ENCODE data around the gene C9.
"Not testable (repeated sequence)": the region's sequence is repeated elsewhere in the genome, so short reads cannot be mapped to it uniquely, and the experiment has no call there.

The C9 gene

DNA sequence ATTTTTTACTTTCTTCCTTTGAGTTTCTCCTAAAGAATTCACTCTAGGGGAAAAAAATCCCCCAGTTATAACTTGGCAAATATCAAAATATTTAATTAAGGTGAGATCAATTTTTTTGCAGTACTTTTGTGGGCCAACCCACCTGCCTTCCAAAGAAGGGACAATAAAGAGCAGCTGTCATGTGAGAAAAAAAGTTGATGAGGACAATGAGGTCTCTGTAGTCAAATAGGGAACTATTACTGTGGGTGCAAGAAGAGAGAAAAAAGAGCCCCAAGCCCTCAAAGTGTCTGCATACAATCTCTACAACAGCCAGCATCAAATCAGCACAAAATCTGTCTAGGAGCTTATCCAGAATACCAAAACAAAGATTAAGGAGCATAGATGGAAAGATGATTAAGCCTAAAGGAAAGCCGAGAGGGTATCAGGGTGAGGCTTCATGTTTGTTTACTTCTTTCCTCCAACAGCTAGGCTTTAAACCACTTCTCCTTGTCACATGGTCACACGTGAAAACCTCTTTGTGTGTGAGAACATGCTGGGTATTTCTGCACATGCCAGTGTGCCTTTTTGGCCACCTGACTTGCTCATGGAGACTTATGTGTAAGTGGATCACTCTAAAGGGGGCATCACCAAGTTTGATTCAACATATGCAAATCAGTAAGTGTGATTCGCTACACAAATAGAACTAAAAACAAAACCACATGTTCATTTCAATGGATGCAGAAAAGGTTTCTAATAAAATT is 125.8 kb downstream of the C9 start:
- no peak overlapping the region for H4K12ac ChIP-seq (ENCODE audit: low read depth, low read length)
- no peak overlapping the region for H3K4ac ChIP-seq (ENCODE audit: low read depth, low read length)
- DNase-seq, result no peak
- H3K36me3 ChIP-seq (ENCODE audit: control insufficient read depth in 1 of 2, insufficient read depth in 2 of 2, low read length in 2 of 2), result no peaks in the 10 kb centered on the region
- no peak overlapping the region for H3K9ac ChIP-seq (ENCODE audit: low read length)
- H3K14ac ChIP-seq (ENCODE audit: low read length), result no peak overlapping the region
- H3K23ac ChIP-seq (ENCODE audit: low read length), result no peak overlapping the region
- H3K4me1 ChIP-seq (ENCODE audit: control insufficient read depth in 1 of 2, insufficient read depth in 2 of 2, low read length in 2 of 2), result no peaks in the 10 kb centered on the region
- H4K91ac ChIP-seq (ENCODE audit: low read depth, low read length), result no peak overlapping the region
- H2BK12ac ChIP-seq (ENCODE audit: low read length), result no peak overlapping the region
- H2AFZ ChIP-seq (ENCODE audit: insufficient read depth, low read length, poor library complexity), result no peak overlapping the region
- no peak overlapping the region for H3K18ac ChIP-seq (ENCODE audit: low read length)
- H2BK5ac ChIP-seq (ENCODE audit: low read depth, low read length, poor library complexity), result no peak overlapping the region
- no peaks in the 10 kb centered on the region for H3K27me3 ChIP-seq (ENCODE audit: insufficient read depth, low read length)
- H4K8ac ChIP-seq (ENCODE audit: low read depth, low read length), result no peak overlapping the region
- no peak overlapping the region for H2BK120ac ChIP-seq (ENCODE audit: insufficient read depth, low read length, poor library complexity)
- no peaks in the 10 kb centered on the region for H3K79me1 ChIP-seq (ENCODE audit: low read length)
- H3K79me2 ChIP-seq (ENCODE audit: control insufficient read depth, insufficient read depth, low read length, poor library complexity), result no peaks in the 10 kb centered on the region
- no peak overlapping the region for H3K27ac ChIP-seq (ENCODE audit: low read depth, low read length)
- no peak overlapping the region for H3K4me3 ChIP-seq (ENCODE audit: low read depth, low read length)
- no CpG with 5 or more reads among the region's 3 CpGs for WGBS (ENCODE audit: extremely low coverage, insufficient coverage, insufficient read length)
- H3K9me3 ChIP-seq (ENCODE audit: insufficient read depth, low read depth, low read length), result no peaks in the 10 kb centered on the region
- H2AK5ac ChIP-seq (ENCODE audit: low read length), result no peak overlapping the region
- no peak overlapping the region for H3K4me2 ChIP-seq (ENCODE audit: low read length)

DNA sequence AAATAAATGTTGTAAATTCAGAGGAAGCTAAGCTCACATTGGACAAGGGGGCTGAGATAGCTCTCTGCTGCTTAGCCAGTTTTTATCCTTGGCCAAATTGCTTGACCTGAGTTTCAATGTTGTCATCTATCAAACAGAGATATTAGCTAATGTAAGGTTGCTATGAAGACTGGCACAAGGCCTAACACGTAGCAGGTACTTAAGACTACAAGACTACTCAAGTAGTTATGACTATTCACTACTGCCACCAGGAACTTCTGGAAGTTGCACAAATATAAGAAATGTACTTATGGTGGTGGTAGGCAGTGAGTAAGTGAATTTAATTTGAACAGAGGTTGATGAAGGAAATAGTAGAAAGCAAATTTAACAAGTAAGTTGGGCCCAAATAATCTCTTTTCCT is 127.6 kb downstream of the C9 start:
- Histone ChIP-seq H4K12ac (ENCODE audit: low read depth, low read length) (no peak overlapping the region), H4K8ac (ENCODE audit: low read depth, low read length) (no peak overlapping the region), H3K4me3 (ENCODE audit: low read depth, low read length) (no peak overlapping the region), H4K91ac (ENCODE audit: low read depth, low read length) (no peak overlapping the region), H3K79me2 (ENCODE audit: control insufficient read depth, insufficient read depth, low read length, poor library complexity) (no peaks in the 10 kb centered on the region), H2BK12ac (ENCODE audit: low read length) (no peak overlapping the region), H3K9ac (ENCODE audit: low read length) (no peak overlapping the region), H3K23ac (ENCODE audit: low read length) (no peak overlapping the region), H3K14ac (ENCODE audit: low read length) (no peak overlapping the region), H3K4me2 (ENCODE audit: low read length) (no peak overlapping the region), H3K36me3 (ENCODE audit: control insufficient read depth in 1 of 2, insufficient read depth in 2 of 2, low read length in 2 of 2) (no peaks in the 10 kb centered on the region), H2AK5ac (ENCODE audit: low read length) (no peak overlapping the region), H2BK5ac (ENCODE audit: low read depth, low read length, poor library complexity) (no peak overlapping the region), H3K9me3 (ENCODE audit: insufficient read depth, low read depth, low read length) (no peaks in the 10 kb centered on the region), H3K27ac (ENCODE audit: low read depth, low read length) (no peak overlapping the region), H2AFZ (ENCODE audit: insufficient read depth, low read length, poor library complexity) (no peak overlapping the region), H3K4ac (ENCODE audit: low read depth, low read length) (no peak overlapping the region), H3K4me1 (ENCODE audit: control insufficient read depth in 1 of 2, insufficient read depth in 2 of 2, low read length in 2 of 2) (no peaks in the 10 kb centered on the region), H3K79me1 (ENCODE audit: low read length) (no peaks in the 10 kb centered on the region), H2BK120ac (ENCODE audit: insufficient read depth, low read length, poor library complexity) (no peak overlapping the region), H3K18ac (ENCODE audit: low read length) (no peak overlapping the region), H3K27me3 (ENCODE audit: insufficient read depth, low read length) (no peaks in the 10 kb centered on the region)
- WGBS (ENCODE audit: extremely low coverage, insufficient coverage, insufficient read length), result no CpG with 5 or more reads among the region's 1 CpG
- DNase-seq, result no peak

DNA sequence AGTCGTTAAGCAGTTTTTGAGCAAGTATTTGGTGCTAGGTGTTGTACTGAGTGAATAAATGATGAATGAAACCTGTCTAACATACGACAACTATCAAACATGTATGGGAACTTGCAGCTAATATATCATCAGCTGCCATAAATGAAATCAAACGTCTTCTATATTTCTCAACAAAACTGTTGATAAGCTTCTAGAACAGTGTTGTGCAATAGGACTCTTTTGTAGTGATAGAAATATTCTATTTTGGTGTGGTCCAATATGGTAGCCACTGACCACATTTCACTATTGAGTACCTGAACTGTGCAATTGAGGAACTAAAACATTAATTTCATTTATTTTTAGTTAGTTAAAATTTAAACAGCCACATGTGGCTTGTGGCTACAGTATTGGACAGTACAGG is 128.6 kb downstream of the C9 start:
- no peaks in the 10 kb centered on the region for H3K36me3 ChIP-seq (ENCODE audit: control insufficient read depth in 1 of 2, insufficient read depth in 2 of 2, low read length in 2 of 2)
- H4K91ac ChIP-seq (ENCODE audit: low read depth, low read length), result no peak overlapping the region
- no peak overlapping the region for H4K8ac ChIP-seq (ENCODE audit: low read depth, low read length)
- no peaks in the 10 kb centered on the region for H3K4me1 ChIP-seq (ENCODE audit: control insufficient read depth in 1 of 2, insufficient read depth in 2 of 2, low read length in 2 of 2)
- H3K4ac ChIP-seq (ENCODE audit: low read depth, low read length), result no peak overlapping the region
- no peak overlapping the region for H3K4me2 ChIP-seq (ENCODE audit: low read length)
- no peak overlapping the region for H3K14ac ChIP-seq (ENCODE audit: low read length)
- H3K18ac ChIP-seq (ENCODE audit: low read length), result no peak overlapping the region
- no peaks in the 10 kb centered on the region for H3K27me3 ChIP-seq (ENCODE audit: insufficient read depth, low read length)
- H2AK5ac ChIP-seq (ENCODE audit: low read length), result no peak overlapping the region
- H2BK5ac ChIP-seq (ENCODE audit: low read depth, low read length, poor library complexity), result no peak overlapping the region
- H2BK120ac ChIP-seq (ENCODE audit: insufficient read depth, low read length, poor library complexity), result no peak overlapping the region
- H3K9ac ChIP-seq (ENCODE audit: low read length), result no peak overlapping the region
- no peaks in the 10 kb centered on the region for H3K79me2 ChIP-seq (ENCODE audit: control insufficient read depth, insufficient read depth, low read length, poor library complexity)
- H3K79me1 ChIP-seq (ENCODE audit: low read length), result no peaks in the 10 kb centered on the region
- no peak overlapping the region for H3K23ac ChIP-seq (ENCODE audit: low read length)
- no peak overlapping the region for H4K12ac ChIP-seq (ENCODE audit: low read depth, low read length)
- H3K4me3 ChIP-seq (ENCODE audit: low read depth, low read length), result no peak overlapping the region
- no peak for DNase-seq
- H3K9me3 ChIP-seq (ENCODE audit: insufficient read depth, low read depth, low read length), result no peaks in the 10 kb centered on the region
- H2BK12ac ChIP-seq (ENCODE audit: low read length), result no peak overlapping the region
- no peak overlapping the region for H2AFZ ChIP-seq (ENCODE audit: insufficient read depth, low read length, poor library complexity)
- WGBS (ENCODE audit: extremely low coverage, insufficient coverage, insufficient read length), result no CpG with 5 or more reads among the region's 3 CpGs
- H3K27ac ChIP-seq (ENCODE audit: low read depth, low read length), result no peak overlapping the region

- not testable (repeated sequence) for H3K27me3 ChIP-seq (ENCODE audit: insufficient read depth, low read length); H2BK12ac ChIP-seq (ENCODE audit: low read length); H3K27ac ChIP-seq (ENCODE audit: low read depth, low read length); H2BK5ac ChIP-seq (ENCODE audit: low read depth, low read length, poor library complexity); H3K79me1 ChIP-seq (ENCODE audit: low read length); H3K79me2 ChIP-seq (ENCODE audit: control insufficient read depth, insufficient read depth, low read length, poor library complexity); H2AFZ ChIP-seq (ENCODE audit: insufficient read depth, low read length, poor library complexity); H3K9me3 ChIP-seq (ENCODE audit: insufficient read depth, low read depth, low read length); H2BK120ac ChIP-seq (ENCODE audit: insufficient read depth, low read length, poor library complexity); H4K91ac ChIP-seq (ENCODE audit: low read depth, low read length); H3K18ac ChIP-seq (ENCODE audit: low read length); H3K4ac ChIP-seq (ENCODE audit: low read depth, low read length); H3K4me1 ChIP-seq (ENCODE audit: control insufficient read depth in 1 of 2, insufficient read depth in 2 of 2, low read length in 2 of 2); H4K8ac ChIP-seq (ENCODE audit: low read depth, low read length); DNase-seq; H3K4me3 ChIP-seq (ENCODE audit: low read depth, low read length); H2AK5ac ChIP-seq (ENCODE audit: low read length); H4K12ac ChIP-seq (ENCODE audit: low read depth, low read length); H3K9ac ChIP-seq (ENCODE audit: low read length); H3K4me2 ChIP-seq (ENCODE audit: low read length); H3K36me3 ChIP-seq (ENCODE audit: control insufficient read depth in 1 of 2, insufficient read depth in 2 of 2, low read length in 2 of 2); H3K23ac ChIP-seq (ENCODE audit: low read length); H3K14ac ChIP-seq (ENCODE audit: low read length)
- no CpG with 5 or more reads among the region's 1 CpG for WGBS (ENCODE audit: extremely low coverage, insufficient coverage, insufficient read length)
Measured at GRCh38 chr5:39234494-39234893, 129.8 kb downstream of the C9 start.
